ENCODE results near the gene ABCD2. TPM values are rescaled to one million over a fixed set of nuclear protein-coding genes. Genes with fewer than 3 reads are reported as not detected.

ABCD2 gene
- total and polyA plus RNA-seq, 9 of the 15 experiments (the other 6 are each of a cell fraction or from before 2014, with no cell fraction given): 0.01 to 0.08 (median 0.04) TPM; not detected in 3

GRCh38 chr12:39532448-39532847 lies 87.2 kb downstream of the ABCD2 start:
- no TSS peak for BruUV-seq (replicated peaks)
- Histone ChIP-seq H3K9me3 (replicated peaks; ENCODE audit: control insufficient read depth, insufficient read depth, low read depth, low read length) (no peaks in the 10 kb centered on the region), H3K27me3 (ENCODE audit: control insufficient read depth in 2 of 2, insufficient read depth in 2 of 2, low read length in 2 of 2) (peaks cover 0 to 5% of the 10 kb centered on the region in 2 experiments; a peak in 2 of 5 replicates), H3K9ac (ENCODE audit: insufficient read depth in 1 of 2, low read depth in 2 of 2, low read length in 2 of 2) (no peak overlapping the region), H3K27ac (ENCODE audit: extremely low read depth, low read depth, low read length) (no peak overlapping the region), H3K4me3 (no peak overlapping the region), H3K36me3 (ENCODE audit: control insufficient read depth, insufficient read depth, low read length) (no peaks in the 10 kb centered on the region), H4K20me1 (replicated peaks; ENCODE audit: control insufficient read depth, insufficient read depth, low read length) (no peaks in the 10 kb centered on the region), H3K4me2 (ENCODE audit: insufficient read depth, low read length) (no peak overlapping the region), H3K9me1 (ENCODE audit: control insufficient read depth, insufficient read depth, low read length) (no peaks in the 10 kb centered on the region), H3K79me2 (ENCODE audit: control insufficient read depth, insufficient read depth, low read length) (no peaks in the 10 kb centered on the region), H3K4me1 (replicated peaks in 1 of 2; ENCODE audit: control insufficient read depth in 2 of 2, insufficient read depth in 2 of 2, low read length in 2 of 2) (no peaks in the 10 kb centered on the region), H2AFZ (ENCODE audit: low read depth, low read length) (no peak overlapping the region)
- ATAC-seq: no peak
- ChIA-PET CTCF (ENCODE audit: low intra/inter-chr PET ratio) (interaction anchor here (0.6 kb wide), 1 partner anchor 130 kb away, joined by 3 read pairs; no protein-coding TSS in a partner anchor), POLR2A (no interaction called here)
- DNase-seq (ENCODE audit: extremely low read depth in 1 of 4, low spot score in 3 of 4): no peak
- intact Hi-C loops (cut with micrococcal nuclease): no loop called here
- in situ Hi-C loops (cut with MboI): no loop called here
- 19% methylated on average over 4 of the region's 4 CpGs for WGBS (ENCODE audit: insufficient coverage, low coverage, missing lambda C conversion rate)
- FAIRE-seq: no peak
- no peak for TF ChIP-seq RB1 (IDR thresholded peaks at IDR 0.05; ENCODE audit: low read depth)
- no peak for TF ChIP-seq AFF1 (IDR thresholded peaks at IDR 0.05; ENCODE audit: low read depth in 1 of 2, partially characterized antibody in 2 of 2)
- no peak for TF ChIP-seq NRF1 (conservative IDR thresholded peaks at IDR 0.05 in 1 of 2, IDR thresholded peaks at IDR 0.05 in 1 of 2)
- TF ChIP-seq ZNF282 (CRISPR knock-in tag; IDR thresholded peaks at IDR 0.05): no peak
- TF ChIP-seq CTBP1 (IDR thresholded peaks at IDR 0.05; ENCODE audit: borderline replicate concordance): no peak
- no peak for TF ChIP-seq SAFB2 (IDR thresholded peaks at IDR 0.05; ENCODE audit: borderline replicate concordance, low read depth, low read length, severe bottlenecking)
- no peak for TF ChIP-seq GATAD2A (IDR thresholded peaks at IDR 0.05)
